H9 (cell line): ENCODE data around the gene CEP44. TPM values are rescaled to one million over a fixed set of nuclear protein-coding genes. Genes with fewer than 3 reads are reported as not detected.

Experiments
- DNase-seq: peaks from one replicate; pipeline ENCODE4 v3.0.0-alpha.2; 2017
- H2AFZ ChIP-seq: one replicate; pipeline ENCODE4 v1.6.1; 2013; ENCODE audit warnings: mild to moderate bottlenecking, low read length, control low read depth, moderate library complexity
- H2AK5ac ChIP-seq: 2 replicates; pipeline ENCODE4 v1.6.1; 2013; ENCODE audit warnings: low read length, control low read depth, mixed read lengths; ENCODE audit not compliant: insufficient read length
- H2BK120ac ChIP-seq: one replicate; pipeline ENCODE4 v1.6.1; 2013; ENCODE audit warnings: low read depth, mild to moderate bottlenecking, low read length, control low read depth, inconsistent platforms; ENCODE audit not compliant: poor library complexity, severe bottlenecking
- H2BK12ac ChIP-seq: 2 replicates; pipeline ENCODE4 v1.6.1; 2013; ENCODE audit warnings: low read length, control low read depth, mixed read lengths, low read depth; ENCODE audit not compliant: insufficient read length
- H2BK15ac ChIP-seq: 2 replicates; pipeline ENCODE4 v1.6.1; 2013; ENCODE audit warnings: low read depth, low read length, control low read depth
- H2BK20ac ChIP-seq: one replicate; pipeline ENCODE4 v1.6.1; 2013; ENCODE audit warnings: low read depth, mild to moderate bottlenecking, low read length, control low read depth, inconsistent platforms; ENCODE audit not compliant: poor library complexity, severe bottlenecking
- H2BK5ac ChIP-seq: 2 replicates; pipeline ENCODE4 v1.6.1; 2013; ENCODE audit warnings: low read length, control low read depth, mixed read lengths; ENCODE audit not compliant: insufficient read length
- H3K14ac ChIP-seq: 2 replicates; pipeline ENCODE4 v1.6.1; 2013; ENCODE audit warnings: low read length, control low read depth; ENCODE audit not compliant: insufficient read depth
- H3K18ac ChIP-seq: 2 replicates; pipeline ENCODE4 v1.6.1; 2013; ENCODE audit warnings: low read depth, mild to moderate bottlenecking, mixed read lengths, low read length, control low read depth; ENCODE audit not compliant: insufficient read length
- H3K23ac ChIP-seq: 2 replicates; pipeline ENCODE4 v1.6.1; 2013; ENCODE audit warnings: low read length, control low read depth, mixed read lengths, low read depth; ENCODE audit not compliant: insufficient read length
- H3K23me2 ChIP-seq: 2 replicates; pipeline ENCODE4 v1.6.1; 2013; ENCODE audit warnings: low read depth, mild to moderate bottlenecking, mixed read lengths, low read length, control low read depth; ENCODE audit not compliant: insufficient read length, poor library complexity, severe bottlenecking
- H3K27ac ChIP-seq: 2 replicates; pipeline ENCODE4 v1.5.1; 2013; ENCODE audit warnings: low read length, control low read depth, mixed read lengths, low read depth; ENCODE audit not compliant: insufficient read length
- H3K27me3 ChIP-seq: 2 replicates; pipeline ENCODE4 v1.6.1; 2013; ENCODE audit warnings: low read length, control low read depth, inconsistent platforms; ENCODE audit not compliant: insufficient read depth
- H3K4ac ChIP-seq: 2 replicates; pipeline ENCODE4 v1.6.1; 2013; ENCODE audit warnings: low read depth, mild to moderate bottlenecking, control low read depth, inconsistent platforms, low read length, moderate library complexity
- H3K4me1 ChIP-seq: 2 replicates; pipeline ENCODE4 v1.6.1; 2013; ENCODE audit warnings: low read length, control low read depth, inconsistent platforms; ENCODE audit not compliant: insufficient read depth
- H3K4me2 ChIP-seq: 2 replicates; pipeline ENCODE4 v1.6.1; 2013; ENCODE audit warnings: low read length, control low read depth, mixed read lengths; ENCODE audit not compliant: insufficient read length, insufficient read depth
- H3K56ac ChIP-seq: 2 replicates; pipeline ENCODE4 v1.6.1; 2013; ENCODE audit warnings: low read depth, mild to moderate bottlenecking, mixed read lengths, low read length, control low read depth; ENCODE audit not compliant: insufficient read length
- H3K79me1 ChIP-seq: 2 replicates; pipeline ENCODE4 v1.6.1; 2013; ENCODE audit warnings: low read depth, mild to moderate bottlenecking, moderate library complexity, low read length, control low read depth, inconsistent platforms; ENCODE audit not compliant: insufficient read depth, poor library complexity, severe bottlenecking
- H3K79me2 ChIP-seq: 2 replicates; pipeline ENCODE4 v1.6.1; 2013; ENCODE audit warnings: low read length, control low read depth, inconsistent platforms; ENCODE audit not compliant: insufficient read depth
- H3K9ac ChIP-seq: 2 replicates; pipeline ENCODE4 v1.6.1; 2013; ENCODE audit warnings: low read length, control low read depth, mixed read lengths; ENCODE audit not compliant: insufficient read length; ENCODE audit errors: extremely low read depth
- H3K9me3 ChIP-seq: one replicate; pipeline ENCODE4 v1.6.1; 2013; ENCODE audit warnings: low read depth, low read length, inconsistent platforms; ENCODE audit not compliant: control insufficient read depth
- H3T11ph ChIP-seq: one replicate; pipeline ENCODE4 v1.6.1; 2013; ENCODE audit warnings: mild to moderate bottlenecking, low read length, control low read depth, inconsistent platforms
- H4K20me1 ChIP-seq: one replicate; pipeline ENCODE4 v1.6.1; 2013; ENCODE audit not compliant: control insufficient read depth, insufficient read length, insufficient read depth
- H4K5ac ChIP-seq: 2 replicates; pipeline ENCODE4 v1.6.1; 2013; ENCODE audit warnings: low read depth, mild to moderate bottlenecking, mixed read lengths, low read length, control low read depth; ENCODE audit not compliant: insufficient read length
- H4K8ac ChIP-seq: replicated peaks from 2 replicates; pipeline ENCODE4 v1.6.1; 2013; ENCODE audit warnings: low read length, control low read depth, mixed read lengths, low read depth; ENCODE audit not compliant: insufficient read length
- H4K91ac ChIP-seq: 2 replicates; pipeline ENCODE4 v1.6.1; 2013; ENCODE audit warnings: low read depth, mild to moderate bottlenecking, moderate library complexity, mixed read lengths, low read length, control low read depth; ENCODE audit not compliant: insufficient read length
- H3K27ac Mint-ChIP-seq, 3 experiments: 2 replicates in 2 of 3; 3 replicates in 1 of 3; pipeline ENCODE4 v1.8.0; 2020 to 2021; ENCODE audit warnings: mixed read lengths in 3 of 3, mild to moderate bottlenecking in 1 of 3, moderate library complexity in 1 of 3
- H3K27me3 Mint-ChIP-seq: 2 replicates; pipeline ENCODE4 v1.8.0; 2021; ENCODE audit warnings: low read depth, mild to moderate bottlenecking, moderate library complexity, mixed read lengths
- H3K36me3 Mint-ChIP-seq, 3 experiments: 2 replicates in 2 of 3; 3 replicates in 1 of 3; pipeline ENCODE4 v1.8.0; 2020 to 2021; ENCODE audit warnings: low read depth in 3 of 3, mixed read lengths in 3 of 3; ENCODE audit not compliant: insufficient read depth in 1 of 3
- H3K4me1 Mint-ChIP-seq, 2 experiments: 2 replicates each; pipeline ENCODE4 v1.8.0; 2020; ENCODE audit warnings: mixed read lengths in 2 of 2
- H3K4me3 Mint-ChIP-seq, 2 experiments: 2 replicates in 1 of 2; 3 replicates in 1 of 2; pipeline ENCODE4 v1.8.0; 2020 to 2021; ENCODE audit warnings: mild to moderate bottlenecking in 2 of 2, mixed read lengths in 2 of 2, moderate library complexity in 1 of 2
- H3K9me3 Mint-ChIP-seq, 2 experiments: 2 replicates in 1 of 2; 3 replicates in 1 of 2; pipeline ENCODE4 v1.8.0; 2020; ENCODE audit warnings: mild to moderate bottlenecking in 2 of 2, mixed read lengths in 2 of 2, moderate library complexity in 1 of 2
- WGBS: extraction: QIAGEN DNeasy Blood & Tissue Kit; methylation state at CpG from one replicate; pipeline ENCODE4 v1.1.7; 2013; ENCODE audit warnings: missing lambda C conversion rate, low lambda C conversion rate, mixed read lengths; ENCODE audit not compliant: insufficient read length; ENCODE audit errors: extremely low coverage; 5-methylcytosine and 5-hydroxymethylcytosine counted together
- total RNA-seq: library from RNA; stranded (reverse); gene quantifications from 2 replicates; pipeline ENCODE4 v1.2.1, GENCODE V29; 2021
- TF ChIP-seq, protein P1 (sequence below): fragments of 200-600 bp; sonication (generic); conservative IDR thresholded peaks from 3 replicates; pipeline ENCODE4 v1.8.0; 2021; ENCODE audit warnings: antibody characterized with exemption, mild to moderate bottlenecking

CEP44 gene
- total RNA-seq, 1 experiment from 2014 or later: 16.5 TPM

DNA sequence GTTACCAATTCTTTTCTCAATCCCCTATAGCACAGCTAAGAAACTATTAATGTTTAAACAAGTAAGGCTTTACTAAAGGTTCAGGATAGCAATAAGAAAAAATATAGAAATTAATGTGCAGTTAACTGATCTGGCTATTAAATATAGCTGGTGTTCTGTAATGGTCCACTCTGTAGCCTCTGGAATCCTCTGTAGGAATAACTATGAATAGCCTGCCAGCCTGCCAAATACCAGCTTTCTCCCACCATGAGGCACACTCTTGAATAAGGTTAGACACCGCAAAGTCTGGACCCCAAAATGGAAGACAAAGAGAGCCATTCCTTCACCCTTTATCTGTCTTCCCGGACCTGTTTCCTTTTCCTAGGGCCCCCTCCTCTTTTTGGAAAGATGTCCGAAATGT, 30.6 kb downstream of the CEP44 start:
- WGBS: no CpG with 5 or more reads among the region's 3 CpGs
- Histone ChIP-seq H2BK20ac (no peak overlapping the region), H3K56ac (no peak overlapping the region), H3K79me2 (no peaks in the 10 kb centered on the region), H2BK12ac (no peak overlapping the region), H3K14ac (no peak overlapping the region), H3K9ac (no peak overlapping the region), H3K27me3 (no peaks in the 10 kb centered on the region), H3K18ac (no peak overlapping the region), H2AFZ (no peak overlapping the region), H3K4ac (no peak overlapping the region), H3K4me2 (no peak overlapping the region), H4K5ac (no peak overlapping the region), H3K23me2 (no peaks in the 10 kb centered on the region), H2AK5ac (no peak overlapping the region), H3K23ac (no peak overlapping the region), H2BK15ac (no peak overlapping the region), H3K27ac (no peak overlapping the region), H3K79me1 (no peaks in the 10 kb centered on the region), H3K4me1 (no peaks in the 10 kb centered on the region), H3K9me3 (no peaks in the 10 kb centered on the region), H4K8ac (no peak overlapping the region), H3T11ph (no peak overlapping the region), H2BK5ac (no peak overlapping the region), H4K20me1 (no peaks in the 10 kb centered on the region), H4K91ac (no peak overlapping the region), H2BK120ac (no peak overlapping the region)
- Mint-ChIP-seq H3K27ac (peak overlapping the region in 1 of 3 experiments; percentile 24; a peak in 1 of 7 replicates), H3K4me1 (peaks cover 6 to 8% of the 10 kb centered on the region in 2 experiments), H3K27me3 (no peaks in the 10 kb centered on the region), H3K4me3 (no peak overlapping the region), H3K36me3 (peaks cover 0 to 7% (median 6%) of the 10 kb centered on the region in 3 experiments; a peak in 3 of 7 replicates), H3K9me3 (no peaks in the 10 kb centered on the region)
- no peak for DNase-seq
- TF ChIP-seq, protein P1, sequence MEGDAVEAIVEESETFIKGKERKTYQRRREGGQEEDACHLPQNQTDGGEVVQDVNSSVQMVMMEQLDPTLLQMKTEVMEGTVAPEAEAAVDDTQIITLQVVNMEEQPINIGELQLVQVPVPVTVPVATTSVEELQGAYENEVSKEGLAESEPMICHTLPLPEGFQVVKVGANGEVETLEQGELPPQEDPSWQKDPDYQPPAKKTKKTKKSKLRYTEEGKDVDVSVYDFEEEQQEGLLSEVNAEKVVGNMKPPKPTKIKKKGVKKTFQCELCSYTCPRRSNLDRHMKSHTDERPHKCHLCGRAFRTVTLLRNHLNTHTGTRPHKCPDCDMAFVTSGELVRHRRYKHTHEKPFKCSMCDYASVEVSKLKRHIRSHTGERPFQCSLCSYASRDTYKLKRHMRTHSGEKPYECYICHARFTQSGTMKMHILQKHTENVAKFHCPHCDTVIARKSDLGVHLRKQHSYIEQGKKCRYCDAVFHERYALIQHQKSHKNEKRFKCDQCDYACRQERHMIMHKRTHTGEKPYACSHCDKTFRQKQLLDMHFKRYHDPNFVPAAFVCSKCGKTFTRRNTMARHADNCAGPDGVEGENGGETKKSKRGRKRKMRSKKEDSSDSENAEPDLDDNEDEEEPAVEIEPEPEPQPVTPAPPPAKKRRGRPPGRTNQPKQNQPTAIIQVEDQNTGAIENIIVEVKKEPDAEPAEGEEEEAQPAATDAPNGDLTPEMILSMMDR: no peak
